ENCODE data around the gene ARHGAP11A.

Gene ARHGAP11A

GRCh38 chr15:32652178-32652577, 36.9 kb downstream of the ARHGAP11A start:
- Histone ChIP-seq H3K4me3 (ENCODE audit: insufficient read depth, low read depth, low read length) (no peak overlapping the region), H3K27ac (ENCODE audit: insufficient read depth, low read depth, low read length, poor library complexity, severe bottlenecking) (no peak overlapping the region), H3K36me3 (ENCODE audit: control insufficient read depth, insufficient read depth, low read length) (no peaks in the 10 kb centered on the region), H3K4me1 (ENCODE audit: control insufficient read depth, insufficient read depth, low read length) (no peaks in the 10 kb centered on the region), H3K9me3 (ENCODE audit: control insufficient read depth, low read length) (no peaks in the 10 kb centered on the region), H3K27me3 (ENCODE audit: control insufficient read depth, insufficient read depth, low read length, poor library complexity, severe bottlenecking) (no peaks in the 10 kb centered on the region)
- 83 to 85% methylated on average over 3 of the region's 3 CpGs for WGBS, 2 experiments

- Histone ChIP-seq H3K9me3 (ENCODE audit: control insufficient read depth, low read length) (no peaks in the 10 kb centered on the region), H3K27ac (ENCODE audit: insufficient read depth, low read depth, low read length, poor library complexity, severe bottlenecking) (no peak overlapping the region), H3K36me3 (ENCODE audit: control insufficient read depth, insufficient read depth, low read length) (no peaks in the 10 kb centered on the region), H3K27me3 (ENCODE audit: control insufficient read depth, insufficient read depth, low read length, poor library complexity, severe bottlenecking) (no peaks in the 10 kb centered on the region), H3K4me3 (ENCODE audit: insufficient read depth, low read depth, low read length) (no peak overlapping the region), H3K4me1 (ENCODE audit: control insufficient read depth, insufficient read depth, low read length) (no peaks in the 10 kb centered on the region)
- 89 to 95% methylated on average over 4 of the region's 4 CpGs for WGBS, 2 experiments
Observed at GRCh38 chr15:32656091-32656490, 40.8 kb downstream of the ARHGAP11A start.

- H3K36me3 ChIP-seq (ENCODE audit: control insufficient read depth, insufficient read depth, low read length), result no peaks in the 10 kb centered on the region
- no peaks in the 10 kb centered on the region for H3K9me3 ChIP-seq (ENCODE audit: control insufficient read depth, low read length)
- no peak overlapping the region for H3K27ac ChIP-seq (ENCODE audit: insufficient read depth, low read depth, low read length, poor library complexity, severe bottlenecking)
- H3K4me1 ChIP-seq (ENCODE audit: control insufficient read depth, insufficient read depth, low read length), result no peaks in the 10 kb centered on the region
- H3K27me3 ChIP-seq (ENCODE audit: control insufficient read depth, insufficient read depth, low read length, poor library complexity, severe bottlenecking), result no peaks in the 10 kb centered on the region
- 96% methylated on average over 9 of the region's 9 CpGs for WGBS, 2 experiments
- no peak overlapping the region for H3K4me3 ChIP-seq (ENCODE audit: insufficient read depth, low read depth, low read length)
Observed at GRCh38 chr15:32656496-32656895, 41.2 kb downstream of the ARHGAP11A start.

- Histone ChIP-seq H3K4me1 (ENCODE audit: control insufficient read depth, insufficient read depth, low read length) (no peaks in the 10 kb centered on the region), H3K36me3 (ENCODE audit: control insufficient read depth, insufficient read depth, low read length) (no peaks in the 10 kb centered on the region), H3K27me3 (ENCODE audit: control insufficient read depth, insufficient read depth, low read length, poor library complexity, severe bottlenecking) (no peaks in the 10 kb centered on the region), H3K4me3 (ENCODE audit: insufficient read depth, low read depth, low read length) (no peak overlapping the region), H3K27ac (ENCODE audit: insufficient read depth, low read depth, low read length, poor library complexity, severe bottlenecking) (no peak overlapping the region), H3K9me3 (ENCODE audit: control insufficient read depth, low read length) (no peaks in the 10 kb centered on the region)
- 80 to 94% methylated on average over 4 to 5 of the region's 5 CpGs for WGBS, 2 experiments
Observed at GRCh38 chr15:32657198-32657883, 42.0 kb downstream of the ARHGAP11A start.

DNA sequence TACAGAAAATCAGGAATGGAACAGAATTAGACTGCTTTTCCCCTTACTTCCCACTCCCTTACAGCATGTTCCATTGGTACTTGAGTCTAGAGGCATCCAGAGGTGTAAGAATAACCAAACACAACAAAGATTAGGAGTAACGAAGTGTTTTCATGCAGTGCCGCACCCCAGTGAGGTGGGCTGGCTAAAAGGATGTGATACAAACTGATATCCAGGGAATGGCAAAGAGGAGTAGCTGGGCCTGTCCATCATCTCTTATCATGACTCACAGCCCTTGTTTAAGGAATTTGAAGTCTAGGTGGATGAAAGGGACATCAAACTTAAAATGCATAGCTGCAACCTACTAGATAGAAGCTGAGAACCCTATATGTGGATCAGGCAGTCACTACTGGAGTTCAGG, 42.6 kb downstream of the ARHGAP11A start:
- Histone ChIP-seq H3K27ac (ENCODE audit: insufficient read depth, low read depth, low read length, poor library complexity, severe bottlenecking) (no peak overlapping the region), H3K27me3 (ENCODE audit: control insufficient read depth, insufficient read depth, low read length, poor library complexity, severe bottlenecking) (no peaks in the 10 kb centered on the region), H3K9me3 (ENCODE audit: control insufficient read depth, low read length) (no peaks in the 10 kb centered on the region), H3K36me3 (ENCODE audit: control insufficient read depth, insufficient read depth, low read length) (no peaks in the 10 kb centered on the region), H3K4me3 (ENCODE audit: insufficient read depth, low read depth, low read length) (no peak overlapping the region), H3K4me1 (ENCODE audit: control insufficient read depth, insufficient read depth, low read length) (no peaks in the 10 kb centered on the region)
- 95 to 96% methylated on average over 2 of the region's 2 CpGs for WGBS, 2 experiments

- H3K36me3 ChIP-seq (ENCODE audit: control insufficient read depth, insufficient read depth, low read length), result no peaks in the 10 kb centered on the region
- 73 to 74% methylated on average over 6 of the region's 6 CpGs for WGBS, 2 experiments
- H3K9me3 ChIP-seq (ENCODE audit: control insufficient read depth, low read length), result no peaks in the 10 kb centered on the region
- no peak overlapping the region for H3K27ac ChIP-seq (ENCODE audit: insufficient read depth, low read depth, low read length, poor library complexity, severe bottlenecking)
- no peaks in the 10 kb centered on the region for H3K4me1 ChIP-seq (ENCODE audit: control insufficient read depth, insufficient read depth, low read length)
- H3K4me3 ChIP-seq (ENCODE audit: insufficient read depth, low read depth, low read length), result no peak overlapping the region
- no peaks in the 10 kb centered on the region for H3K27me3 ChIP-seq (ENCODE audit: control insufficient read depth, insufficient read depth, low read length, poor library complexity, severe bottlenecking)
Observed at GRCh38 chr15:32659340-32660155, 44.2 kb downstream of the ARHGAP11A start.

DNA sequence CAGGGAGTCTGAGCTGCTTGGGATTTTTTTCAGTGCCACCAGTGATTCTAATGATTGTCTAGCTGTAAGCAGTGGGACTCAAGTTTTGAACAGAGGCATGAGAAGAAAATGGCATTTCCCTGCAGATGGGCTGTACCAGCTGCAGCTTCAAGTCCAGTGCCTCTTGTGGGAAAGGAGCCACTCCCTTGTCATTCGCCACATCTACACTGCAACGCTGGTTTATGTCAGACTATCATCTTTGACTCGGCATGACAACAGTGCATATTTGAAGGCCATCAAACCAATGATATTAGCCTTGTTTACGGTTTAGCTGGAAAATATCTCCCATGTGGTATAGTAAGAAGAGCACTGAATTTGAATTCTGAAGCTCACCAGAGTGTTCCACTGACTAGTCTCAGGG, 48.4 kb downstream of the ARHGAP11A start:
- no peaks in the 10 kb centered on the region for H3K27me3 ChIP-seq (ENCODE audit: control insufficient read depth, insufficient read depth, low read length, poor library complexity, severe bottlenecking)
- no peak overlapping the region for H3K27ac ChIP-seq (ENCODE audit: insufficient read depth, low read depth, low read length, poor library complexity, severe bottlenecking)
- no peaks in the 10 kb centered on the region for H3K36me3 ChIP-seq (ENCODE audit: control insufficient read depth, insufficient read depth, low read length)
- 86 to 89% methylated on average over 4 of the region's 4 CpGs for WGBS, 2 experiments
- H3K4me3 ChIP-seq (ENCODE audit: insufficient read depth, low read depth, low read length), result no peak overlapping the region
- H3K9me3 ChIP-seq (ENCODE audit: control insufficient read depth, low read length), result no peaks in the 10 kb centered on the region
- no peaks in the 10 kb centered on the region for H3K4me1 ChIP-seq (ENCODE audit: control insufficient read depth, insufficient read depth, low read length)

DNA sequence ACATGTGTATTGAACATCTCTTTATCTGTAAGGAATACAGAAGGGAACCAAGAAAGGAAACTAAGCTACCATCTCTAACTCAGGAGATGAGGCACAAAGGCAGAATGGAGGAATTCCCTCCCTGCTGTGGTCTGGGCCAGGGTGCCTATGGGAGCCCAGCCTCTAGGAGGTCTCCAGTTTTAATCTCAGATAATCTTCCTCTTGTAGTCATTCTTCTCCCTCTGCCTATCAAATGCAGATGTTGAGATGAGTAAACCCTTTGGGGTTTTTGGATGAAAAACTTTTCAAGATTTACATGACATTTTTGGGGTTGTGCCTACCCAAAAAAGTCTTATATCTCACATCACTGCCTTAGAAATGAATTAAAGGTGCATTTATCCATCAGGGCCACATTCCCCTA, 49.5 kb downstream of the ARHGAP11A start:
- Histone ChIP-seq H3K9me3 (ENCODE audit: control insufficient read depth, low read length) (no peaks in the 10 kb centered on the region), H3K27me3 (ENCODE audit: control insufficient read depth, insufficient read depth, low read length, poor library complexity, severe bottlenecking) (no peaks in the 10 kb centered on the region), H3K4me3 (ENCODE audit: insufficient read depth, low read depth, low read length) (no peak overlapping the region), H3K27ac (ENCODE audit: insufficient read depth, low read depth, low read length, poor library complexity, severe bottlenecking) (no peak overlapping the region), H3K4me1 (ENCODE audit: control insufficient read depth, insufficient read depth, low read length) (no peaks in the 10 kb centered on the region), H3K36me3 (ENCODE audit: control insufficient read depth, insufficient read depth, low read length) (no peaks in the 10 kb centered on the region)

GRCh38 chr15:32667321-32667720, 52.0 kb downstream of the ARHGAP11A start:
- Histone ChIP-seq H3K9me3 (ENCODE audit: control insufficient read depth, low read length) (no peaks in the 10 kb centered on the region), H3K4me3 (ENCODE audit: insufficient read depth, low read depth, low read length) (no peak overlapping the region), H3K36me3 (ENCODE audit: control insufficient read depth, insufficient read depth, low read length) (no peaks in the 10 kb centered on the region), H3K27ac (ENCODE audit: insufficient read depth, low read depth, low read length, poor library complexity, severe bottlenecking) (no peak overlapping the region), H3K4me1 (ENCODE audit: control insufficient read depth, insufficient read depth, low read length) (peaks cover 7% of the 10 kb centered on the region), H3K27me3 (ENCODE audit: control insufficient read depth, insufficient read depth, low read length, poor library complexity, severe bottlenecking) (no peaks in the 10 kb centered on the region)
- WGBS, 2 experiments, result 93% methylated on average over 6 of the region's 6 CpGs

DNA sequence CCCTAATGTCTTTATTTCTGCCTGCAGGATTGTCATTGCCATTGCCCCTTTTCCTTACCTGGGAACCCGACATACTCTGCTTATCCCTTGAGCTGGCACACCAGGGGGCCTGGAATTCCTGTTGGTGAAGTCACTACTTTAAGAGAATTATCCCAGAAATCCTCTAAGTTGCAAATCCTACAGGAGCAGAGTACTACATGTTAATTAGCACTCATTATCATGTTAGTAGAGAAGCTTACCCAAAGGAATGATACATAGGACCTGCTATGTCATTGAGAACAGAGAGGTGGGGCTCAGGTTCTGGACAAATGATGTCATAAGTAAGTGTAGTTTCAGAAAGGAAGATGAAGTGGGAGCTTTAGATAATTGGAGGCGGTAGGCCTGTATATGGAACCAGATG, 53.6 kb downstream of the ARHGAP11A start:
- Histone ChIP-seq H3K27ac (ENCODE audit: insufficient read depth, low read depth, low read length, poor library complexity, severe bottlenecking) (no peak overlapping the region), H3K4me1 (ENCODE audit: control insufficient read depth, insufficient read depth, low read length) (peaks cover 7% of the 10 kb centered on the region), H3K4me3 (ENCODE audit: insufficient read depth, low read depth, low read length) (no peak overlapping the region), H3K27me3 (ENCODE audit: control insufficient read depth, insufficient read depth, low read length, poor library complexity, severe bottlenecking) (no peaks in the 10 kb centered on the region), H3K9me3 (ENCODE audit: control insufficient read depth, low read length) (no peaks in the 10 kb centered on the region), H3K36me3 (ENCODE audit: control insufficient read depth, insufficient read depth, low read length) (no peaks in the 10 kb centered on the region)
- WGBS, 2 experiments, result 59 to 65% methylated on average over 2 of the region's 2 CpGs

Data from ectodermal cell (in vitro differentiated cells).